HFF-Myc (cell line): Measurements from ENCODE around the gene ARHGEF10L.
"Not testable (repeated sequence)": the region's sequence is repeated elsewhere in the genome, so short reads cannot be mapped to it uniquely, and the experiment has no call there.

Experiments
- DNase-seq: peaks from one replicate; pipeline ENCODE4 v3.0.0-alpha.2; 2011; ENCODE audit warnings: low read depth; ENCODE audit errors: extremely low read depth
- H3K4me3 ChIP-seq: replicated peaks from 2 replicates; pipeline ENCODE4 v1.5.1; 2011; ENCODE audit warnings: low read depth, mild to moderate bottlenecking, control low read depth, low read length
- CTCF ChIP-seq: IDR thresholded peaks from 2 replicates; pipeline ENCODE4 v1.5.1; 2012; ENCODE audit warnings: mild to moderate bottlenecking, low read depth, low read length, control low read depth; ENCODE audit errors: missing control alignments

ARHGEF10L gene

GRCh38 chr1:17745479-17745955 lies 206.0 kb downstream of the ARHGEF10L start:
- no peak overlapping the region for H3K4me3 ChIP-seq
- DNase-seq, result no peak
- no peak for TF ChIP-seq CTCF

GRCh38 chr1:17746281-17746680 lies 206.8 kb downstream of the ARHGEF10L start:
- DNase-seq, H3K4me3 ChIP-seq: not testable (repeated sequence)

GRCh38 chr1:17746920-17747319 lies 207.4 kb downstream of the ARHGEF10L start:
- no peak for DNase-seq
- no peak for TF ChIP-seq CTCF

More at GRCh38 chr1:17746920-17747319, 207.4 kb downstream of the ARHGEF10L start:
- H3K4me3 ChIP-seq, result no peak overlapping the region
